MCF 10A (cell line): Measurements from ENCODE around the gene RAB36. TPM values are rescaled to one million over a fixed set of nuclear protein-coding genes. Genes with fewer than 3 reads are reported as not detected.

Source experiments
- BruUV-seq: library from RNA; stranded (reverse); fragments of 400-500 nt; replicated peaks from 2 replicates; lab custom pipeline; 2021; lab: Mats Ljungman, UMichigan
- CTCF ChIA-PET: fragments of 300-600 bp; sonication (Branson Sonifier 250); formaldehyde crosslinking; extraction: SDS; loops from one replicate; lab custom pipeline; 2021; ENCODE audit warnings: antibody characterized with exemption, inconsistent platforms; lab: Yijun Ruan, JAX
- POLR2A ChIA-PET: fragments of 300-600, 350-650 bp; sonication (Branson Sonifier 250); formaldehyde crosslinking; extraction: SDS; loops from one replicate; lab custom pipeline; 2020; ENCODE audit warnings: antibody characterized with exemption, inconsistent platforms; lab: Yijun Ruan, JAX
- DNase-seq: peaks from one replicate; pipeline ENCODE4 v3.0.0-alpha.2; 2018; ENCODE audit not compliant: unreplicated experiment
- H3K27ac Mint-ChIP-seq: one replicate; pipeline ENCODE4 v1.8.0; 2022; ENCODE audit warnings: mild to moderate bottlenecking, low read depth, mixed read lengths; ENCODE audit not compliant: unreplicated experiment
- H3K27me3 Mint-ChIP-seq: one replicate; pipeline ENCODE4 v1.8.0; 2022; ENCODE audit warnings: mixed read lengths; ENCODE audit not compliant: insufficient read depth, unreplicated experiment
- H3K36me3 Mint-ChIP-seq: one replicate; pipeline ENCODE4 v1.8.0; 2022; ENCODE audit warnings: mild to moderate bottlenecking, moderate library complexity, mixed read lengths; ENCODE audit not compliant: insufficient read depth, unreplicated experiment
- H3K4me1 Mint-ChIP-seq: one replicate; pipeline ENCODE4 v1.8.0; 2022; ENCODE audit warnings: mixed read lengths; ENCODE audit not compliant: insufficient read depth, unreplicated experiment
- H3K4me3 Mint-ChIP-seq: one replicate; pipeline ENCODE4 v1.8.0; 2022; ENCODE audit warnings: mild to moderate bottlenecking, moderate library complexity, mixed read lengths; ENCODE audit not compliant: unreplicated experiment
- H3K9me3 Mint-ChIP-seq: one replicate; pipeline ENCODE4 v1.8.0; 2022; ENCODE audit warnings: mixed read lengths; ENCODE audit not compliant: unreplicated experiment
- CTCF ChIP-seq: fragments of 200-600 bp; IDR thresholded peaks from one replicate; pipeline ENCODE4 v1.8.0; 2022; ENCODE audit warnings: antibody characterized with exemption, mild to moderate bottlenecking; ENCODE audit not compliant: unreplicated experiment
- intact Hi-C: fragments of 100-400 bp; cut with micrococcal nuclease; formaldehyde crosslinking; loops from 2 replicates; pipeline ENCODE4 v1.14.1; 2022
- total RNA-seq: library from RNA; stranded (reverse); gene quantifications from 2 replicates; pipeline ENCODE4 v1.2.3, GENCODE V29; 2022

The RAB36 gene
- total RNA-seq, 1 experiment from 2014 or later: 8.5 TPM

GRCh38 chr22:23155831-23156230, 10.6 kb downstream of the RAB36 start:
- H3K36me3 Mint-ChIP-seq: no peaks in the 10 kb centered on the region
- no peaks in the 10 kb centered on the region for H3K9me3 Mint-ChIP-seq
- CTCF ChIA-PET: interaction anchor here (0.6 to 2.2 kb wide), 3 partner anchors 19 to 213 kb away, joined by 4 to 8 read pairs (median 6); no protein-coding TSS in a partner anchor
- no peak overlapping the region for H3K4me3 Mint-ChIP-seq
- no peak overlapping the region for H3K27ac Mint-ChIP-seq
- H3K27me3 Mint-ChIP-seq: no peaks in the 10 kb centered on the region
- intact Hi-C loops: no loop called here
- BruUV-seq: no TSS peak
- peaks cover 4% of the 10 kb centered on the region for H3K4me1 Mint-ChIP-seq
- POLR2A ChIA-PET: interaction anchor here (0.6 kb wide), 1 partner anchor 18 kb away, joined by 3 read pairs; no protein-coding TSS in a partner anchor
- no peak for DNase-seq
- TF ChIP-seq CTCF: no peak

GRCh38 chr22:23156286-23156685, 11.0 kb downstream of the RAB36 start:
- Mint-ChIP-seq H3K27me3 (no peaks in the 10 kb centered on the region), H3K27ac (no peak overlapping the region), H3K4me1 (peaks cover 4% of the 10 kb centered on the region), H3K36me3 (no peaks in the 10 kb centered on the region), H3K4me3 (no peak overlapping the region), H3K9me3 (no peaks in the 10 kb centered on the region)
- DNase-seq: no peak
- TF ChIP-seq CTCF: no peak
- BruUV-seq: no TSS peak
- ChIA-PET CTCF (interaction anchor here (0.6 to 2.2 kb wide), 3 partner anchors 18 to 213 kb away, joined by 4 to 8 read pairs (median 6); no protein-coding TSS in a partner anchor), POLR2A (interaction anchor here (0.6 kb wide), 1 partner anchor 18 kb away, joined by 3 read pairs; no protein-coding TSS in a partner anchor)
- intact Hi-C loops: no loop called here

- no peak overlapping the region for H3K4me3 Mint-ChIP-seq
- intact Hi-C loops: no loop called here
- no peaks in the 10 kb centered on the region for H3K9me3 Mint-ChIP-seq
- no peak for TF ChIP-seq CTCF
- no TSS peak for BruUV-seq
- DNase-seq: no peak
- no peaks in the 10 kb centered on the region for H3K27me3 Mint-ChIP-seq
- ChIA-PET POLR2A (interaction anchor here (0.7 kb wide), 1 partner anchor 629 kb away, joined by 3 read pairs; no protein-coding TSS in a partner anchor), CTCF (interaction anchor here (0.9 to 2.2 kb wide), 3 partner anchors 9 to 17 kb away, joined by 3 to 8 read pairs (median 5); no protein-coding TSS in a partner anchor)
- no peak overlapping the region for H3K27ac Mint-ChIP-seq
- H3K36me3 Mint-ChIP-seq: no peaks in the 10 kb centered on the region
- peaks cover 2% of the 10 kb centered on the region for H3K4me1 Mint-ChIP-seq
These were observed 12.6 kb downstream of the RAB36 start for GRCh38 chr22:23157560-23158515.
